GM21447 (cell line): ENCODE data around the gene SLC15A5.

Source experiments
- ATAC-seq: cut with Tn5 transposase; IDR thresholded peaks from one replicate; pipeline ENCODE4 v1.9.1; 2021; ENCODE audit not compliant: unreplicated experiment

Gene SLC15A5

GRCh38 chr12:16183541-16183940, 93.9 kb downstream of the SLC15A5 start:
- ATAC-seq = no peak

GRCh38 chr12:16175840-16176239, 101.6 kb downstream of the SLC15A5 start:
- ATAC-seq = no peak

- no peak for ATAC-seq
Observed at GRCh38 chr12:16174282-16174681, 103.2 kb downstream of the SLC15A5 start.

- no peak for ATAC-seq
Observed at GRCh38 chr12:16171348-16171747, 106.1 kb downstream of the SLC15A5 start.

- no peak for ATAC-seq
Observed at GRCh38 chr12:16168078-16168477, 109.4 kb downstream of the SLC15A5 start.

GRCh38 chr12:16166563-16167470, 110.7 kb downstream of the SLC15A5 start:
- no peak for ATAC-seq

- ATAC-seq = no peak
Observed at GRCh38 chr12:16165506-16165905, 112.0 kb downstream of the SLC15A5 start.

GRCh38 chr12:16163901-16164300, 113.6 kb downstream of the SLC15A5 start:
- ATAC-seq = no peak

- ATAC-seq = no peak
Observed at GRCh38 chr12:16163146-16163545, 114.3 kb downstream of the SLC15A5 start.

GRCh38 chr12:16159571-16159970, 117.9 kb downstream of the SLC15A5 start:
- no peak for ATAC-seq

GRCh38 chr12:16158050-16158449, 119.4 kb downstream of the SLC15A5 start:
- ATAC-seq = no peak

- ATAC-seq = no peak
Observed at GRCh38 chr12:16155938-16156337, 121.5 kb downstream of the SLC15A5 start.

- ATAC-seq = no peak
Observed at GRCh38 chr12:16154990-16155389, 122.5 kb downstream of the SLC15A5 start.

- no peak for ATAC-seq
Observed at GRCh38 chr12:16152885-16153673, 124.4 kb downstream of the SLC15A5 start.

- ATAC-seq = no peak
Observed at GRCh38 chr12:16150276-16150675, 127.2 kb downstream of the SLC15A5 start.

- ATAC-seq = no peak
Observed at GRCh38 chr12:16148938-16149337, 128.5 kb downstream of the SLC15A5 start.
